AG04449 (cell line): ENCODE measurements around the gene FAM83C.

Source experiments
- CTCF ChIA-PET: fragments of 350-600 bp; formaldehyde crosslinking; extraction: SDS; loops from one replicate; lab custom pipeline; 2021; ENCODE audit warnings: antibody characterized with exemption; lab: Yijun Ruan, JAX
- POLR2A ChIA-PET: fragments of 400-600, 350-600 bp; formaldehyde crosslinking; extraction: SDS; loops from one replicate; lab custom pipeline; 2020; ENCODE audit warnings: antibody characterized with exemption, inconsistent platforms; lab: Yijun Ruan, JAX
- DNase-seq: peaks from one replicate; pipeline ENCODE4 v3.0.0-alpha.2; 2010; ENCODE audit warnings: low read depth, low spot score
- H3K4me3 ChIP-seq: 2 replicates; pipeline ENCODE4 v1.5.1; 2011; ENCODE audit warnings: low read depth, mild to moderate bottlenecking, control low read depth, low read length
- CTCF ChIP-seq: IDR thresholded peaks from one replicate; pipeline ENCODE4 v1.5.1; 2011; ENCODE audit warnings: mild to moderate bottlenecking, moderate library complexity, low read length, control low read depth, inconsistent platforms; ENCODE audit not compliant: insufficient read depth; ENCODE audit errors: missing control alignments

The FAM83C gene

GRCh38 chr20:35271073-35271882, 20.9 kb downstream of the FAM83C start:
- DNase-seq, result no peak
- TF ChIP-seq CTCF, result no peak
- CTCF ChIA-PET, result interaction anchor here (0.9 to 11.3 kb wide), 8 partner anchors 9 to 195 kb away, joined by 3 to 271 read pairs (median 7); partner anchors contain the start of genes EDEM2, EIF6 and GDF5
- POLR2A ChIA-PET, result no interaction called here
- no peak overlapping the region for H3K4me3 ChIP-seq

GRCh38 chr20:35270021-35270902, 22.0 kb downstream of the FAM83C start:
- H3K4me3 ChIP-seq, result no peak overlapping the region
- DNase-seq, result no peak
- CTCF ChIA-PET, result interaction anchor here (0.6 to 11.3 kb wide), 24 partner anchors 7 to 196 kb away, joined by 3 to 271 read pairs (median 4); partner anchors contain the start of genes EDEM2, EIF6, GDF5 and MMP24OS
- no peak for TF ChIP-seq CTCF
- POLR2A ChIA-PET, result no interaction called here

- no peak overlapping the region for H3K4me3 ChIP-seq
- DNase-seq, result no peak
- CTCF ChIA-PET, result interaction anchor here (0.6 to 11.3 kb wide), 33 partner anchors 8 to 395 kb away, joined by 3 to 271 read pairs (median 4); partner anchors contain the start of genes EDEM2, EIF6, GDF5 and MMP24OS
- TF ChIP-seq CTCF, result peak; percentile 95
- POLR2A ChIA-PET, result no interaction called here
Measured at GRCh38 chr20:35269055-35269781, 23.0 kb downstream of the FAM83C start.

GRCh38 chr20:35267092-35267491, 25.1 kb downstream of the FAM83C start:
- no peak overlapping the region for H3K4me3 ChIP-seq
- no peak for TF ChIP-seq CTCF
- no peak for DNase-seq
- CTCF ChIA-PET, result interaction anchor here (1.4 to 11.3 kb wide), 4 partner anchors 58 to 181 kb away, joined by 5 to 271 read pairs (median 70); partner anchors contain the start of gene EDEM2
- POLR2A ChIA-PET, result no interaction called here

- ChIA-PET POLR2A (interaction anchor here (1.9 kb wide), 1 partner anchor 20 kb away, joined by 6 read pairs; the partner anchor contains the start of gene EIF6), CTCF (interaction anchor here (0.7 to 11.3 kb wide), 10 partner anchors 10 to 182 kb away, joined by 3 to 271 read pairs (median 4); partner anchors contain the start of genes EDEM2 and MMP24OS)
- peak; percentile 38 for TF ChIP-seq CTCF
- H3K4me3 ChIP-seq, result no peak overlapping the region
- no peak for DNase-seq
Measured at GRCh38 chr20:35264755-35265154, 27.5 kb downstream of the FAM83C start.
